H1 (cell line): Measurements from ENCODE around the gene TTI1. TPM values are rescaled to one million over a fixed set of nuclear protein-coding genes. Genes with fewer than 3 reads are reported as not detected.

Experiments
- CTCF ChIA-PET: fragments of 300-600 bp; sonication (Branson Sonifier 250); formaldehyde crosslinking; loops from one replicate; lab custom pipeline; 2021; ENCODE audit not compliant: partially characterized antibody; lab: Charles Lee
- POLR2A ChIA-PET: fragments of 300-600 bp; sonication (Branson Sonifier 250); formaldehyde crosslinking; loops from one replicate; lab custom pipeline; 2021; ENCODE audit warnings: inconsistent platforms; ENCODE audit not compliant: partially characterized antibody; lab: Charles Lee
- DNase-seq, 2 experiments: peaks; one replicate each; pipeline versions ENCODE4 v3.0.0 to v3.0.0-alpha.2; 2010 to 2022; ENCODE audit warnings: low spot score in 2 of 2, low read depth in 1 of 2, mixed read lengths in 1 of 2
- FAIRE-seq: peaks from 2 replicates; lab custom pipeline; 2011; peaks lifted over from hg19 to GRCh38; lab: Jason Lieb, UNC
- H2AFZ ChIP-seq: 2 replicates; pipeline ENCODE4 v1.8.1; 2012; ENCODE audit warnings: low read length, inconsistent platforms
- H2AK5ac ChIP-seq: 2 replicates; pipeline ENCODE4 v1.6.1; 2013; ENCODE audit warnings: low read depth, low read length
- H2BK120ac ChIP-seq: replicated peaks from 2 replicates; pipeline ENCODE3; 2013; ENCODE audit warnings: low read depth, low read length, inconsistent platforms
- H2BK12ac ChIP-seq: 2 replicates; pipeline ENCODE4 v1.6.1; 2013; ENCODE audit warnings: low read depth, low read length
- H2BK15ac ChIP-seq: 2 replicates; pipeline ENCODE4 v1.6.1; 2013; ENCODE audit warnings: low read length
- H2BK20ac ChIP-seq: 2 replicates; pipeline ENCODE4 v1.6.1; 2013; ENCODE audit warnings: low read length
- H2BK5ac ChIP-seq: 2 replicates; pipeline ENCODE4 v1.6.1; 2013; ENCODE audit warnings: low read depth, low read length
- H3K14ac ChIP-seq: 2 replicates; pipeline ENCODE4 v1.6.1; 2013; ENCODE audit warnings: inconsistent platforms; ENCODE audit not compliant: insufficient read length
- H3K18ac ChIP-seq: 2 replicates; pipeline ENCODE4 v1.6.1; 2013; ENCODE audit warnings: low read length; ENCODE audit errors: extremely low read depth
- H3K23ac ChIP-seq: 2 replicates; pipeline ENCODE4 v1.6.1; 2013; ENCODE audit warnings: inconsistent platforms; ENCODE audit not compliant: insufficient read length
- H3K23me2 ChIP-seq: 2 replicates; pipeline ENCODE4 v1.6.1; 2013; ENCODE audit warnings: low read depth, low read length
- H3K27ac ChIP-seq: 2 replicates; pipeline ENCODE4 v1.6.1; 2011; ENCODE audit warnings: low read depth, low read length, inconsistent platforms
- H3K27me3 ChIP-seq, 4 experiments: replicated peaks in 1 of 4; 1 replicate in 1 of 4; 2 replicates in 3 of 4; pipeline versions ENCODE4 v1.6.1 to v1.8.1; 2011 to 2013; ENCODE audit warnings: low read length in 3 of 4, mild to moderate bottlenecking in 3 of 4, inconsistent platforms in 2 of 4, mixed read lengths in 2 of 4, moderate library complexity in 1 of 4; ENCODE audit not compliant: control insufficient read depth in 3 of 4, insufficient read depth in 3 of 4; ENCODE audit errors: extremely low read depth in 1 of 4
- H3K36me3 ChIP-seq, 4 experiments: 2 replicates each; pipeline versions ENCODE4 v1.6.1 to v1.8.1; 2011 to 2013; ENCODE audit warnings: mild to moderate bottlenecking in 4 of 4, low read length in 3 of 4, moderate library complexity in 2 of 4, control low read depth in 1 of 4, inconsistent platforms in 1 of 4; ENCODE audit not compliant: insufficient read depth in 4 of 4, control insufficient read depth in 2 of 4
- H3K4ac ChIP-seq: replicated peaks from 2 replicates; pipeline ENCODE3; 2013; ENCODE audit warnings: low read length, low read depth, mixed read lengths, inconsistent platforms; ENCODE audit not compliant: insufficient read length
- H3K4me1 ChIP-seq, 4 experiments: replicated peaks in 1 of 4; 1 replicate in 1 of 4; 2 replicates in 3 of 4; pipeline versions ENCODE4 v1.6.1 to v1.8.1; 2011 to 2013; ENCODE audit warnings: low read length in 3 of 4, inconsistent platforms in 2 of 4, mixed read lengths in 1 of 4; ENCODE audit not compliant: insufficient read depth in 4 of 4, control insufficient read depth in 3 of 4
- H3K4me2 ChIP-seq, 2 experiments: 2 replicates each; pipeline versions ENCODE4 v1.6.1 to v1.8.1; 2011 to 2013; ENCODE audit warnings: low read depth in 2 of 2, low read length in 2 of 2, control low read depth in 1 of 2, inconsistent platforms in 1 of 2, mild to moderate bottlenecking in 1 of 2; ENCODE audit not compliant: insufficient read depth in 1 of 2
- H3K4me3 ChIP-seq, 4 experiments: fragments of 200-600, 300-600 bp in 1 of 4; sonication (generic), shearing (Covaris generic), sonication (Bioruptor Twin) in 1 of 4; 2 replicates each; pipeline versions ENCODE4 v1.5.1 to v1.8.1; 2011 to 2016; ENCODE audit warnings: low read length in 4 of 4, low read depth in 3 of 4, control low read depth in 2 of 4, inconsistent platforms in 2 of 4, mild to moderate bottlenecking in 2 of 4, mixed read lengths in 1 of 4, moderate library complexity in 1 of 4; ENCODE audit not compliant: insufficient read depth in 2 of 4; ENCODE audit errors: extremely low read depth in 1 of 4
- H3K56ac ChIP-seq: replicated peaks from 2 replicates; pipeline ENCODE3; 2013; ENCODE audit warnings: low read depth, mild to moderate bottlenecking, mixed read lengths, low read length, inconsistent platforms; ENCODE audit not compliant: insufficient read length
- H3K79me1 ChIP-seq: 2 replicates; pipeline ENCODE4 v1.6.1; 2013; ENCODE audit warnings: low read depth, low read length, control low read depth
- H3K79me2 ChIP-seq, 2 experiments: 2 replicates each; pipeline versions ENCODE4 v1.6.1 to v1.8.1; 2012 to 2013; ENCODE audit warnings: low read length in 2 of 2, mild to moderate bottlenecking in 2 of 2, inconsistent platforms in 1 of 2; ENCODE audit not compliant: insufficient read depth in 2 of 2, control insufficient read depth in 1 of 2
- H3K9ac ChIP-seq, 4 experiments: replicated peaks in 1 of 4; 1 replicate in 1 of 4; 2 replicates in 3 of 4; pipeline versions ENCODE4 v1.6.1 to v1.8.1; 2011 to 2013; ENCODE audit warnings: low read depth in 3 of 4, low read length in 3 of 4, control low read depth in 2 of 4, mild to moderate bottlenecking in 2 of 4, moderate library complexity in 2 of 4, inconsistent platforms in 1 of 4; ENCODE audit errors: extremely low read depth in 1 of 4
- H3K9me3 ChIP-seq, 2 experiments: 2 replicates each; pipeline versions ENCODE4 v1.6.1 to v1.8.1; 2012 to 2013; ENCODE audit warnings: mild to moderate bottlenecking in 2 of 2, moderate library complexity in 2 of 2, control low read depth in 1 of 2, inconsistent platforms in 1 of 2, low read depth in 1 of 2, low read length in 1 of 2, mixed read lengths in 1 of 2; ENCODE audit not compliant: insufficient read depth in 2 of 2
- H4K20me1 ChIP-seq, 2 experiments: replicated peaks in 1 of 2; 2 replicates each; pipeline versions ENCODE3 to v1.8.1; 2011 to 2013; ENCODE audit warnings: inconsistent platforms in 2 of 2, low read length in 2 of 2, mild to moderate bottlenecking in 1 of 2; ENCODE audit not compliant: insufficient read depth in 2 of 2, control insufficient read depth in 1 of 2
- H4K5ac ChIP-seq: 2 replicates; pipeline ENCODE4 v1.6.1; 2013; ENCODE audit warnings: low read length, low read depth, mixed read lengths, inconsistent platforms; ENCODE audit not compliant: insufficient read length
- H4K8ac ChIP-seq: 2 replicates; pipeline ENCODE4 v1.8.0; 2013; ENCODE audit warnings: mild to moderate bottlenecking, moderate library complexity, low read length, inconsistent platforms; ENCODE audit not compliant: insufficient read depth; ENCODE audit errors: extremely low read depth
- H4K91ac ChIP-seq: replicated peaks from 2 replicates; pipeline ENCODE3; 2013; ENCODE audit warnings: low read length, mixed read lengths, inconsistent platforms; ENCODE audit not compliant: insufficient read length
- HDAC2 ChIP-seq, 2 experiments: fragments of 300-600 bp in 1 of 2; sonication (generic) in 1 of 2; IDR thresholded peaks; 2 replicates each; pipeline ENCODE4 v1.6.1; 2011 to 2012; ENCODE audit warnings: low read depth in 2 of 2, low read length in 2 of 2, mild to moderate bottlenecking in 2 of 2, moderate library complexity in 2 of 2, borderline replicate concordance in 1 of 2, inconsistent platforms in 1 of 2
- RAD21 ChIP-seq, 2 experiments: IDR thresholded peaks in 1 of 2; conservative IDR thresholded peaks in 1 of 2; 2 replicates each; pipeline ENCODE4 v1.6.1; 2011; ENCODE audit warnings: low read depth in 2 of 2, low read length in 2 of 2, improper control_type of control experiment in 1 of 2, inconsistent platforms in 1 of 2, mild to moderate bottlenecking in 1 of 2, moderate library complexity in 1 of 2
- TEAD4 ChIP-seq: IDR thresholded peaks from 2 replicates; pipeline ENCODE4 v1.6.1; 2012; ENCODE audit warnings: low read depth, low read length, inconsistent platforms, mixed read lengths
- WGBS, 2 experiments: shearing (Covaris generic) in 1 of 2; methylation state at CpG; one replicate each; pipeline versions ENCODE4 v1.1.6 to v1.1.7; 2013 to 2015; ENCODE audit warnings: low lambda C conversion rate in 2 of 2, mixed read lengths in 2 of 2, inconsistent platforms in 1 of 2, low coverage in 1 of 2, missing lambda C conversion rate in 1 of 2; ENCODE audit not compliant: insufficient replicate concordance in 2 of 2, insufficient coverage in 1 of 2, insufficient read length in 1 of 2; ENCODE audit errors: extremely low coverage in 1 of 2, missing lambda C conversion rate in 1 of 2; 5-methylcytosine and 5-hydroxymethylcytosine counted together
- polyA plus RNA-seq, 7 experiments: library from polyadenylated mRNA; depleted of rRNA in 3 of 7; stranded (reverse) in 5 of 7; unstranded in 2 of 7; fragments of >200 nt in 5 of 7; fragments of 200-250 nt in 2 of 7; gene quantifications; 1 replicate in 5 of 7; 2 replicates in 1 of 7; 4 replicates in 1 of 7; pipeline versions ENCODE4 v1.2.1 to v1.2.3, GENCODE V29; 2011 to 2013; ENCODE audit warnings: missing spikeins in 2 of 7, mixed read lengths in 2 of 7
- total RNA-seq: library from RNA; stranded (reverse); fragmentation: NEBNext Ultra II Directional; extraction: Animal tissue kit (Norgen Biotek cat#: 25700); gene quantifications from 2 replicates; pipeline ENCODE4 v1.2.1, GENCODE V29; 2021
- TF ChIP-seq, protein P1 (sequence below), 3 experiments: IDR thresholded peaks; 1 replicate in 2 of 3; 2 replicates in 1 of 3; pipeline versions ENCODE4 v1.5.1 to v1.6.1; 2011; ENCODE audit warnings: low read length in 3 of 3, mild to moderate bottlenecking in 3 of 3, inconsistent platforms in 2 of 3, low read depth in 1 of 3, moderate library complexity in 1 of 3; ENCODE audit not compliant: insufficient read depth in 1 of 3; ENCODE audit errors: control extremely low read depth in 1 of 3

Gene TTI1
- total and polyA plus RNA-seq, 2 of the 8 experiments (the other 6 are each of a cell fraction or from before 2014, with no cell fraction given): 34.1 to 47.0 TPM

DNA sequence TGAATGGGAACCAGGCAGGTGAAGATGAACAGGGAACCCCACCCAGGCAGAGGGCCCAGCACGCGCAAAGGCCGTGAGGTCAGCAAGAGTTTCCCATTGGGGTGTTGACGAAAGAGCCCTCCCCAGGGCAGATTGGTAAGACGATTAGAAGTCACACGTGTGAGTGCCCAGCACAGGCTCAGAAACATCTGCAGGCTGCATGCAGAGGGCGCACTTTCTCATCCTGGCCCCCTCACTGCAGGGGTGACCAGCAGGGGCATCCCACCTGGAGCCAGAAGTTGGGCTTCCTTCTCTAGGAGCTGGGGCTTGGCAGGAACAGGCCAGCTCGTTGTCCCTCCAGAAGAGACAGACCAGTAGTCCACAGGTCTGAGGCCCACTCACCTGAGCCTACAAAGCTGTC, 91.9 kb downstream of the TTI1 start:
- Histone ChIP-seq H2AFZ (no peak overlapping the region), H2AK5ac (no peak overlapping the region), H3K9me3 (no peaks in the 10 kb centered on the region), H3K18ac (no peak overlapping the region), H2BK5ac (no peak overlapping the region), H3K27ac (no peak overlapping the region), H3K23me2 (no peaks in the 10 kb centered on the region), H3K9ac (no peak overlapping the region), H3K36me3 (no peaks in the 10 kb centered on the region), H4K5ac (no peak overlapping the region), H3K27me3 (no peaks in the 10 kb centered on the region), H3K79me2 (no peaks in the 10 kb centered on the region), H4K8ac (no peak overlapping the region), H3K23ac (no peak overlapping the region), H4K20me1 (peaks cover 0 to 1% of the 10 kb centered on the region in 2 experiments), H4K91ac (no peak overlapping the region), H2BK20ac (no peak overlapping the region), H3K4me2 (no peak overlapping the region), H2BK120ac (no peak overlapping the region), H3K14ac (no peak overlapping the region), H3K4me1 (0 out of 7 replicates have a peak, but pooled peaks cover 0 to 4% (median 0%) of the 10 kb centered on the region in 4 experiments), H3K4me3 (no peak overlapping the region), H3K4ac (peak overlapping the region; percentile 67), H2BK15ac (no peak overlapping the region), H2BK12ac (no peak overlapping the region), H3K56ac (no peak overlapping the region), H3K79me1 (no peaks in the 10 kb centered on the region)
- TF ChIP-seq HDAC2 (IDR thresholded peaks at IDR 0.05; ENCODE audit: borderline replicate concordance in 1 of 2, low read depth in 2 of 2, low read length in 2 of 2) (0 out of 4 replicates have a peak, but pooled peaks of 1 of the 2 experiments have one; percentile 40), RAD21 (IDR thresholded peaks at IDR 0.05 in 1 of 2, conservative IDR thresholded peaks at IDR 0.05 in 1 of 2; ENCODE audit: low read depth in 2 of 2, low read length in 2 of 2) (peak; percentile 28 to 43; a peak in 3 of 4 replicates), TEAD4 (no peak)
- TF ChIP-seq, protein P1, sequence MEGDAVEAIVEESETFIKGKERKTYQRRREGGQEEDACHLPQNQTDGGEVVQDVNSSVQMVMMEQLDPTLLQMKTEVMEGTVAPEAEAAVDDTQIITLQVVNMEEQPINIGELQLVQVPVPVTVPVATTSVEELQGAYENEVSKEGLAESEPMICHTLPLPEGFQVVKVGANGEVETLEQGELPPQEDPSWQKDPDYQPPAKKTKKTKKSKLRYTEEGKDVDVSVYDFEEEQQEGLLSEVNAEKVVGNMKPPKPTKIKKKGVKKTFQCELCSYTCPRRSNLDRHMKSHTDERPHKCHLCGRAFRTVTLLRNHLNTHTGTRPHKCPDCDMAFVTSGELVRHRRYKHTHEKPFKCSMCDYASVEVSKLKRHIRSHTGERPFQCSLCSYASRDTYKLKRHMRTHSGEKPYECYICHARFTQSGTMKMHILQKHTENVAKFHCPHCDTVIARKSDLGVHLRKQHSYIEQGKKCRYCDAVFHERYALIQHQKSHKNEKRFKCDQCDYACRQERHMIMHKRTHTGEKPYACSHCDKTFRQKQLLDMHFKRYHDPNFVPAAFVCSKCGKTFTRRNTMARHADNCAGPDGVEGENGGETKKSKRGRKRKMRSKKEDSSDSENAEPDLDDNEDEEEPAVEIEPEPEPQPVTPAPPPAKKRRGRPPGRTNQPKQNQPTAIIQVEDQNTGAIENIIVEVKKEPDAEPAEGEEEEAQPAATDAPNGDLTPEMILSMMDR (IDR thresholded peaks at IDR 0.05; ENCODE audit: control extremely low read depth in 1 of 3, insufficient read depth in 1 of 3, low read depth in 1 of 3, low read length in 3 of 3): peak; percentile 67 to 87 (median 72)
- DNase-seq (peak in 1 of 2 experiments; percentile 57), FAIRE-seq (no peak)
- ChIA-PET CTCF (interaction anchor here (0.6 to 4.9 kb wide), 12 partner anchors 11 to 51 kb away, joined by 3 to 42 read pairs (median 4); no protein-coding TSS in a partner anchor), POLR2A (no interaction called here)
- WGBS, 2 experiments: 66% methylated on average over 8 of the region's 8 CpGs; no CpG with 5 or more reads in 1 of the 2 experiments
